HG03575 (cell line): ENCODE results near the gene DIDO1.

Experiments
- ATAC-seq: cut with Tn5 transposase; IDR thresholded peaks from one replicate; pipeline ENCODE4 v1.9.1; 2021; ENCODE audit not compliant: unreplicated experiment, insufficient number of reproducible peaks, low FRiP score; ENCODE audit errors: extremely low read depth

The DIDO1 gene

GRCh38 chr20:62952968-62953838, 26.9 kb upstream of the DIDO1 start:
- no peak for ATAC-seq

DNA sequence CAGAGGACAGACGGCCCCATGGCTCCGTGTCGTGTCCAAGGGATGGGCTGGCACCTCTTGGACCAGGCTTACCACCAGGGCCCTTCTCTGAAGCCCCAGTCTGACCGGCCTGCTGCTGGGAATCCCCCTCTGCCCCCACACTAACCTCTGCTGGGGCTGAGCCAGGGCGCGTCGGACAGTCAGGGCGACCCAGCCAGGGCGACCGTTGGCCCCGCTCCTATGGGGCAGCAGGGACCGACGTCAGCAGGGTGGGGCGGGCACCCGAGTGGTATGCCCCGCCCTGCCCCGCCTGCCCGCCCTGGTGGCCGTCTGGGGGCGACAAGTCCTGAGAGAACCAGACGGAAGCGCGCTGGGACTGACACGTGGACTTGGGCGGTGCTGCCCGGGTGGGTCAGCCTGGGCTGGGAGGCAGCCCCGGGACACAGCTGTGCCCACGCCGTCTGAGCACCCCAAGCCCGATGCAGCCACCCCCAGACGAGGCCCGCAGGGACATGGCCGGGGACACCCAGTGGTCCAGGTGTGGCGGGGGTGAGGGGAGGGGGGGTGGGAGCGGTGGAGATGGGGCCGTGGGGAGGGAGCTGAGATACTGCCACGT, 26.2 kb upstream of the DIDO1 start, which contains the start of gene SLC17A9:
TSS of gene SLC17A9 (plus strand) at position 337 of the 595 bp plus-strand sequence. CDS start at position 459, 122 bp downstream.
- no peak for ATAC-seq

GRCh38 chr20:62951896-62952372, 25.6 kb upstream of the DIDO1 start:
- ATAC-seq, result no peak

DNA sequence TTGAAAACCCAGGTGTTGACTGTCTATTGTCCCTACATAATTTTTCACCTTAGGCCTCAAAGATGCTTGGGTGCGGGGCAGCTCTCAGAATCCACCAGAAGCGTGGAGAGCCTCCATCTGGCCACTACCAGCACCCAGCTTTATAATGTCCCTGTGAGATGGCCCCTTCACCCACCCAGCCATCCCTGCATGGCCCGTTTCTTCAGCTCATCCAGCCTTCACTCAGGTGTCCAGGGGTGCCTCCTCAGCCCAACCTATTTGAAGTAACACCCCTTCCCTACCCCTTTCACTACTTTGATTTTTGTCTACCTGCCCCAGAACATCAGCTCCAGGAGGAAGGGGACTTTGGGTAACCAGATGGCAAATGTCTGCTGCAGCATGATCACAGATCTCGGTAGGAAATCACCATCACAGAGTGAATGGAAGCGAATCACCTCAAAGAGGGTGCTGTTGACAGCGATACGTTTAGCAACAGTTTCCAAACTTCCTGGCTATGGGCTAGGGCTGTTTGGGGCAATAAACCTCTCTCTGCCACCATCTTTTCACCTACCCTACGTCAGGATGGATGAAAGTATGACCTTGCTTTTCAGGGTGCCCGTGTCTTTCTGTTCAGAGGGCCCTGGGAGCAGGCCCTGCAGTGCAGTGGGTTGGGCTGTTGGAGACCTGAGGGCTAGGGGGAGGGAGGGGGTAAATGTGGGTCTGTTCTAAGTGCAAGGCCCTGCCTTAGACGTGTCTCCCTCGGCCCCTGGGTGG, 25.0 kb upstream of the DIDO1 start:
- ATAC-seq, result no peak

GRCh38 chr20:62950741-62951140, 24.4 kb upstream of the DIDO1 start:
- no peak for ATAC-seq

GRCh38 chr20:62949962-62950361, 23.7 kb upstream of the DIDO1 start:
- ATAC-seq, result no peak

GRCh38 chr20:62949153-62949821, 23.0 kb upstream of the DIDO1 start:
- ATAC-seq, result no peak

DNA sequence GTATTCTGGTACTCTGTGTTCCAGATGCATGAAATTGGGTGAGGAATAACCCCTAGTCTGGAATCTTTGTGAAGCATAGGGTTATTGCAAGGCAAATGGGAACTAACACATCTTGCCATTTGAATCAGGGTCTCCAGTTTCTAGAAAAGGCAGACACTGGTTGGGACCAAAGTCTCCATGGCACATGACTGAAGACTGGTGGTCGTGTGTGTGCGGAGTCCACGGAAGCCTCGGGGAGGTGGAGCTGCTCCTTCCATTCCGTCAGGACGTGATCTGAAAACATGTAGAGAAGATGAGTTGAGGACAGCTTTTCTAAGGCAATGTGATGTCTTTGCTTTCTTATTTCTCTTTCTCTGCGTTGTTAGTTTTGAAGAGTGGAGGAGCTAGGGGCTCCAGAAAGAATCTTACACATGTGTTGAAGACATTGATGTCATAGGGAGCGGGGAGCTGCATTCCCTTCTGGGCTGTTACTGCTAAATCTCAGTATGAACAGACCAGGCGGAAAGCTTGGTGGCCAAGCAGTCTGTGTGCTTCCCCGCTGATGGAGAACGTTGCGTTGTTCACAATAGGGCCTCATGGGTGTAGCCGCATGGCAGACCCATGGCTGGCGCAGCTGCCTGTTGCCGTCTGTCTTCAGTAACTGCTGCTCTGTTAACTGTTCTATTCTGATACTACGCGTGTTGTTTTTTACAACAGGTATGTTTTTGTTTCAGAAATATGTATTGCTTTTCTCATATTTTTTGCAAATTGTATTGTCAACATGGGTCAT, 21.4 kb upstream of the DIDO1 start:
- no peak for ATAC-seq

GRCh38 chr20:62946918-62947317, 20.6 kb upstream of the DIDO1 start:
- ATAC-seq, result no peak

DNA sequence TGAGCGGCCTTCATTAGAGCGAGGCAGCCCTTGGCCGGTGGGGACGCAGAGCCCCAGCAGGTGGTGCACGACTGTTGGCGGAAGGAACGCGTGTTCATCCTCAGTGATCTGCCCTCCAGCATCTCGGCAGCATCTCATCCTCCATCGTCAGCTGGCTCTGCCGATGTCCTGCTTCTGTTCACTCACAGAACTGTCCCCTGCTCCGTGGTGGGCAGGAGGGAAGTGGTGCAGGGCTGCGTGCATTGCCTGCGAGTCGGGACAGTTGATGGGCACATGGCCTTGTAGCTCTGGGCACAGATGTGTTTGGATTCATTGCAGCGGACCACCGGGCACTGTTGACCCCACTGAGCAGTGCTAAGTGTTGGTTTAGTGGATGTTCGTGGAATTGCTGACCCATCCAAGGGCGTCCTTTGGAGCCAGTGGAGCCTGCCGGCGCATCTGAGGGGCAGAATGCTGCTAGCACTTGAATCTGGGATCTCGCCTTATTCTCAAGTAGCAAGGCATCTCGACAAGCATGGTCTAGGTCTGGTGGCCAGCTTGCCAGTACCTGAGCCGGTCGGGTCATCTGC, 19.6 kb upstream of the DIDO1 start:
- no peak for ATAC-seq

DNA sequence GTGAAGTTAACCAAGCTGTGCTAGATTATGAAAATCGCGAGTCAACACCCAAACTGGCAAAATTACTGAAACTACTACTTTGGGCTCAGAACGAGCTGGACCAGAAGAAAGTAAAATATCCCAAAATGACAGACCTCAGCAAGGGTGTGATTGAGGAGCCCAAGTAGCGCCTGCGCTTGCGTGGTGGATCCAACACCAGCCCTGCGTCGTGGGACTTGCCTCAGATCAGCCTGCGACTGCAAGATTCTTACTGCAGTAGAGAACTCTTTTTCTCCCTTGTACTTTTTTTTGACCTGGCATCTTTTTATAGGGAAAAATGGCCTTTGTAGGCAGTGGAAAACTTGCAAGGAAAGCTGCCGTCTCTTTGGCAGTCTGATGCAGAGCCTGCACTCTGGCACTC, 18.4 kb upstream of the DIDO1 start:
- ATAC-seq, result no peak

DNA sequence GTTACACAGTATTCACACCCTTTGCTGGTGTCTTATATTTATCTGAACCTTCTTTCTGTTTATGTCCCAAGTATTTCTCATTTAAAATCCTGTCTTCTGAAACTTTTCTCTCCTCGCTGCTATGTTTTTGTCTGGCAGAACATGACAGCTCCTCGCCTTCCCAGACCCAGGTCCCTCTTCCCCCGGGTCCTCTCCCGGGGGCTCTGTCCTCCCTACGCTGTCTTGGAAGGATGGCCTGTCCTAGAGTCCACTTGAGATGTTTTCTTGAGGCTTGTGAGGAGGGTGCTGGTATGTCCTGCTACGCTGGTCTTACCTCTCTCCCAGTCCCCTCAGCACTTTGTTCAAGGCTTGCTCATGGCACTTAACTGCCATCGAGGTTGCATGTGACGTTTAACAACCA, 17.9 kb upstream of the DIDO1 start:
- no peak for ATAC-seq

- no peak for ATAC-seq
Measured at GRCh38 chr20:62943396-62943795, 17.1 kb upstream of the DIDO1 start.

DNA sequence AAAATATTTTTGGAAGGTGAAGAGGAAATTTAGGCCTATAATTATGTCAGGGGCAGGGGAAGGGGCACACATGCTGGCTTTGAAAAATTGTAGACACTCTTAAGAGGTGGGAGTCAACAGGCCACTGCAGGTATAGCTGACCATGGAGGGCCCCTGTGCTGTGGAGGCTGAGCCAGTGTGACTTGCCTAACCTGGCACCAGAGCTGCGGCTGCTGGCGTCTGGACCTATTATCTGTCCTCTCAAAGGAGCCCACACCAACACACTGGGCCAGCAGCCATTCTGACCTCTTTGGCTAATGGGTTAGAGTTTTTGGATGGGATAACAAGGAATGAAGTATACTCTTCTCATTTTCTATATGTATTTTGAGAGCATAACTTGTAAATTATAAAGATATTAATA, 16.2 kb upstream of the DIDO1 start:
- ATAC-seq, result no peak

GRCh38 chr20:62941792-62942191, 15.5 kb upstream of the DIDO1 start:
- ATAC-seq, result no peak

DNA sequence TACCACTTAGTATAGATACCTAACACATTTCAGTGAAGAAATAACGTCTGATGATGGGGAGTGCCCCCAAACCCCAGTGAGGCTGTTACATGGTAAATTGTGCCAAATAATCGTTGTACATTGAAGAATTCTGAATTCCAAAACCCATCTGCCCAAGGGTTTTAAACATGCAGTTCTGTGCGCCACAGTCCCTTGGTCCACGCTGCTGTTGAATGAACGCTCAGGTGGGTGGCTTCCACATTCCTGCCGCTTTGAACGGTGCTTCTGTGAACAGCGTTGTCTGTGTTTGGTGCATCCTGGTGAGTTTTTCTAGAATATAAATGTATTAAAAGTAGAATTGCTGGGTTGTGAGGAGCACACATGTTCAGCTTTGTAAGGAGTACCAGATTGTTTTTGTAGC, 14.6 kb upstream of the DIDO1 start:
- ATAC-seq, result no peak

DNA sequence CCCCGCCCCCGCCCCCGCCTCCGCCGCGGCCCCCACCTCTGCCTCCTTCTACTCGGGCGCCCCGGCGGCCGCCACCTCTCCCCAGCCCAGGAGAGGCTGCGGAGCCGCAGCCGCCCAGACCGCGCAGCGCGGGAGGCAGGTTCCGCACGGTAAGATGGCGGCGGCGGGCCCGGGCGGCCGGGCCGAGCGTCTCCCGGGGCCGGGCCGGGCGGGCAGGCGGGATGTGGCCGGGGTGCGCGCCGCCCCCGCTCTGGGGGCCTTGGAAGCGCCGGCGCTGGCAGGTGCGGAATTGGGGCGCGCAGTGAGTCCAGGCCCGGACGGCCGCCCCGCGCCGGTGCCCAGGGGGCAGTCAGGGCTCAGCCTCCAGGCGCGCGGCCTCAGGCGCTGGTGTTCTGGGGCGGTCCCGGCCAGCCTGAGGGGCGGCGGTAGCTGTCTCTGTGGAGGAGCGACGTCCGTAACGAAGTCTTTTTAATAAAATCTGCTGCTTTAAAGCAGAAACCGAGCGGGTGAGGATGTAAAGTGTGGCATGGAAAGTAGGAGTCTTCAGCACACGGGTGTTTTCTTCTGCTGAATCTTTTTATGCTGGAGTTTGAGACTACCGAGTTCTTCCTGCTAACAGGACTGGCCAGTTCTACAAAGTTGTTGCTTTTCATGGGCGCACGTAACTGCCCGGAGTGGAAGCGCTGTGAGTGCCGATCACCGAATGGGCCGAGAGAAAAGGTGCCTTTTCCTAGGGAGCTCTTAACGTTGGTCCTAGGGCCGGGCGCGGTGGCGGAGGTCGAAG, 12.0 kb upstream of the DIDO1 start, which contains the start of gene GID8:
TSS of gene GID8 (plus strand) at position 43 of the 784 bp plus-strand sequence. CDS start 3,356 bp downstream, outside the sequence.
- no peak for ATAC-seq
